Osteoblast (primary cell): ENCODE measurements around the gene SGMS2. TPM values are rescaled to one million over a fixed set of nuclear protein-coding genes. Genes with fewer than 3 reads are reported as not detected.

Experiments used
- DNase-seq: peaks from one replicate; pipeline ENCODE4 v3.0.0; 2011; ENCODE audit warnings: low spot score, mixed read lengths; ENCODE audit not compliant: insufficient read length; ENCODE audit errors: missing footprints
- H2AFZ ChIP-seq: 2 replicates; pipeline ENCODE4 v1.6.0; 2011; ENCODE audit warnings: mild to moderate bottlenecking, low read length
- H3K27ac ChIP-seq: 2 replicates; pipeline ENCODE4 v1.5.1; 2011; ENCODE audit warnings: mild to moderate bottlenecking, low read depth, low read length, moderate library complexity
- H3K27me3 ChIP-seq: 2 replicates; pipeline ENCODE4 v1.6.0; 2012; ENCODE audit warnings: mild to moderate bottlenecking, control low read depth, inconsistent platforms, low read length, moderate library complexity; ENCODE audit not compliant: insufficient read depth
- H3K36me3 ChIP-seq: 2 replicates; pipeline ENCODE4 v1.5.1; 2011; ENCODE audit warnings: mild to moderate bottlenecking, low read length, control low read depth, moderate library complexity; ENCODE audit not compliant: insufficient read depth
- H3K4me1 ChIP-seq: 2 replicates; pipeline ENCODE4 v1.5.1; 2011; ENCODE audit warnings: mild to moderate bottlenecking, low read length, control low read depth, moderate library complexity; ENCODE audit not compliant: insufficient read depth
- H3K4me2 ChIP-seq: 2 replicates; pipeline ENCODE4 v1.6.0; 2011; ENCODE audit warnings: mild to moderate bottlenecking, low read length; ENCODE audit not compliant: insufficient read depth
- H3K4me3 ChIP-seq: fragments of 200-600 bp; sonication (generic); 3 replicates; pipeline ENCODE4 v1.5.1; 2012; ENCODE audit warnings: mild to moderate bottlenecking, low read length, inconsistent platforms; ENCODE audit not compliant: insufficient read depth
- H3K79me2 ChIP-seq: 2 replicates; pipeline ENCODE4 v1.6.0; 2012; ENCODE audit warnings: mild to moderate bottlenecking, low read length, control low read depth, inconsistent platforms; ENCODE audit not compliant: insufficient read depth
- H3K9me3 ChIP-seq: 2 replicates; pipeline ENCODE4 v1.5.1; 2011; ENCODE audit warnings: low read depth, low read length, control low read depth
- H4K20me1 ChIP-seq: 2 replicates; pipeline ENCODE4 v1.6.0; 2012; ENCODE audit warnings: mild to moderate bottlenecking, low read length, control low read depth; ENCODE audit not compliant: insufficient read depth
- CTCF ChIP-seq: IDR thresholded peaks from 2 replicates; pipeline ENCODE4 v1.5.1; 2011; ENCODE audit warnings: mild to moderate bottlenecking, low read depth, low read length, moderate library complexity; ENCODE audit errors: extremely low read depth
- total RNA-seq: library from RNA; depleted of rRNA; stranded (reverse); fragments of >200 nt; gene quantifications from 2 replicates; pipeline ENCODE4 v1.2.3, GENCODE V29; 2012

Gene SGMS2
- total RNA-seq, 1 donor, result 148 TPM

- Histone ChIP-seq H3K4me3 (no peak overlapping the region), H3K4me2 (no peak overlapping the region), H3K4me1 (peaks cover 16% of the 10 kb centered on the region), H2AFZ (no peak overlapping the region), H3K27me3 (no peaks in the 10 kb centered on the region), H4K20me1 (peaks cover 13% of the 10 kb centered on the region), H3K9me3 (no peaks in the 10 kb centered on the region), H3K36me3 (no peaks in the 10 kb centered on the region), H3K27ac (no peak overlapping the region), H3K79me2 (peaks cover 87% of the 10 kb centered on the region)
- no peak for DNase-seq
- no peak for TF ChIP-seq CTCF
Observed at GRCh38 chr4:107835406-107835805, 10.7 kb downstream of the SGMS2 start.

GRCh38 chr4:107837317-107837716, 12.6 kb downstream of the SGMS2 start:
- Histone ChIP-seq H3K27me3 (no peaks in the 10 kb centered on the region), H3K9me3 (no peaks in the 10 kb centered on the region), H4K20me1 (peaks cover 13% of the 10 kb centered on the region), H3K4me3 (no peak overlapping the region), H3K4me2 (no peak overlapping the region), H2AFZ (no peak overlapping the region), H3K27ac (no peak overlapping the region), H3K79me2 (peaks cover 84% of the 10 kb centered on the region), H3K4me1 (peaks cover 16% of the 10 kb centered on the region), H3K36me3 (no peaks in the 10 kb centered on the region)
- TF ChIP-seq CTCF, result no peak
- no peak for DNase-seq

GRCh38 chr4:107837776-107838618, 13.3 kb downstream of the SGMS2 start:
- no peaks in the 10 kb centered on the region for H3K27me3 ChIP-seq
- no peak overlapping the region for H2AFZ ChIP-seq
- TF ChIP-seq CTCF, result no peak
- DNase-seq, result no peak
- H3K79me2 ChIP-seq, result peaks cover 84% of the 10 kb centered on the region
- H3K9me3 ChIP-seq, result no peaks in the 10 kb centered on the region
- H4K20me1 ChIP-seq, result peaks cover 13% of the 10 kb centered on the region
- peaks cover 16% of the 10 kb centered on the region for H3K4me1 ChIP-seq
- peak overlapping the region; percentile 9 for H3K27ac ChIP-seq
- H3K36me3 ChIP-seq, result no peaks in the 10 kb centered on the region
- no peak overlapping the region for H3K4me3 ChIP-seq
- no peak overlapping the region for H3K4me2 ChIP-seq

- H3K79me2 ChIP-seq, result peaks cover 77% of the 10 kb centered on the region
- no peaks in the 10 kb centered on the region for H3K9me3 ChIP-seq
- peaks cover 16% of the 10 kb centered on the region for H3K4me1 ChIP-seq
- H3K36me3 ChIP-seq, result no peaks in the 10 kb centered on the region
- no peak overlapping the region for H3K4me3 ChIP-seq
- TF ChIP-seq CTCF, result no peak
- H3K27ac ChIP-seq, result no peak overlapping the region
- no peaks in the 10 kb centered on the region for H3K27me3 ChIP-seq
- DNase-seq, result no peak
- H2AFZ ChIP-seq, result no peak overlapping the region
- H3K4me2 ChIP-seq, result no peak overlapping the region
- peaks cover 13% of the 10 kb centered on the region for H4K20me1 ChIP-seq
Observed at GRCh38 chr4:107838861-107839565, 14.3 kb downstream of the SGMS2 start.
